H9 (cell line): ENCODE measurements around the gene EPHA10. TPM values are rescaled to one million over a fixed set of nuclear protein-coding genes. Genes with fewer than 3 reads are reported as not detected.
A peak's percentile ranks its signal among the peaks of the same experiment; 100 is the strongest.

Experiments used
- DNase-seq: peaks from one replicate; pipeline ENCODE4 v3.0.0-alpha.2; 2017
- H2AFZ ChIP-seq: one replicate; pipeline ENCODE4 v1.6.1; 2013; ENCODE audit warnings: mild to moderate bottlenecking, low read length, control low read depth, moderate library complexity
- H2AK5ac ChIP-seq: 2 replicates; pipeline ENCODE4 v1.6.1; 2013; ENCODE audit warnings: low read length, control low read depth, mixed read lengths; ENCODE audit not compliant: insufficient read length
- H2BK120ac ChIP-seq: one replicate; pipeline ENCODE4 v1.6.1; 2013; ENCODE audit warnings: low read depth, mild to moderate bottlenecking, low read length, control low read depth, inconsistent platforms; ENCODE audit not compliant: poor library complexity, severe bottlenecking
- H2BK12ac ChIP-seq: 2 replicates; pipeline ENCODE4 v1.6.1; 2013; ENCODE audit warnings: low read length, control low read depth, mixed read lengths, low read depth; ENCODE audit not compliant: insufficient read length
- H2BK15ac ChIP-seq: 2 replicates; pipeline ENCODE4 v1.6.1; 2013; ENCODE audit warnings: low read depth, low read length, control low read depth
- H2BK20ac ChIP-seq: one replicate; pipeline ENCODE4 v1.6.1; 2013; ENCODE audit warnings: low read depth, mild to moderate bottlenecking, low read length, control low read depth, inconsistent platforms; ENCODE audit not compliant: poor library complexity, severe bottlenecking
- H2BK5ac ChIP-seq: 2 replicates; pipeline ENCODE4 v1.6.1; 2013; ENCODE audit warnings: low read length, control low read depth, mixed read lengths; ENCODE audit not compliant: insufficient read length
- H3K14ac ChIP-seq: 2 replicates; pipeline ENCODE4 v1.6.1; 2013; ENCODE audit warnings: low read length, control low read depth; ENCODE audit not compliant: insufficient read depth
- H3K18ac ChIP-seq: 2 replicates; pipeline ENCODE4 v1.6.1; 2013; ENCODE audit warnings: low read depth, mild to moderate bottlenecking, mixed read lengths, low read length, control low read depth; ENCODE audit not compliant: insufficient read length
- H3K23ac ChIP-seq: 2 replicates; pipeline ENCODE4 v1.6.1; 2013; ENCODE audit warnings: low read length, control low read depth, mixed read lengths, low read depth; ENCODE audit not compliant: insufficient read length
- H3K23me2 ChIP-seq: 2 replicates; pipeline ENCODE4 v1.6.1; 2013; ENCODE audit warnings: low read depth, mild to moderate bottlenecking, mixed read lengths, low read length, control low read depth; ENCODE audit not compliant: insufficient read length, poor library complexity, severe bottlenecking
- H3K27ac ChIP-seq: 2 replicates; pipeline ENCODE4 v1.5.1; 2013; ENCODE audit warnings: low read length, control low read depth, mixed read lengths, low read depth; ENCODE audit not compliant: insufficient read length
- H3K27me3 ChIP-seq: 2 replicates; pipeline ENCODE4 v1.6.1; 2013; ENCODE audit warnings: low read length, control low read depth, inconsistent platforms; ENCODE audit not compliant: insufficient read depth
- H3K4ac ChIP-seq: 2 replicates; pipeline ENCODE4 v1.6.1; 2013; ENCODE audit warnings: low read depth, mild to moderate bottlenecking, control low read depth, inconsistent platforms, low read length, moderate library complexity
- H3K4me1 ChIP-seq: 2 replicates; pipeline ENCODE4 v1.6.1; 2013; ENCODE audit warnings: low read length, control low read depth, inconsistent platforms; ENCODE audit not compliant: insufficient read depth
- H3K4me2 ChIP-seq: 2 replicates; pipeline ENCODE4 v1.6.1; 2013; ENCODE audit warnings: low read length, control low read depth, mixed read lengths; ENCODE audit not compliant: insufficient read length, insufficient read depth
- H3K56ac ChIP-seq: 2 replicates; pipeline ENCODE4 v1.6.1; 2013; ENCODE audit warnings: low read depth, mild to moderate bottlenecking, mixed read lengths, low read length, control low read depth; ENCODE audit not compliant: insufficient read length
- H3K79me1 ChIP-seq: 2 replicates; pipeline ENCODE4 v1.6.1; 2013; ENCODE audit warnings: low read depth, mild to moderate bottlenecking, moderate library complexity, low read length, control low read depth, inconsistent platforms; ENCODE audit not compliant: insufficient read depth, poor library complexity, severe bottlenecking
- H3K79me2 ChIP-seq: 2 replicates; pipeline ENCODE4 v1.6.1; 2013; ENCODE audit warnings: low read length, control low read depth, inconsistent platforms; ENCODE audit not compliant: insufficient read depth
- H3K9ac ChIP-seq: 2 replicates; pipeline ENCODE4 v1.6.1; 2013; ENCODE audit warnings: low read length, control low read depth, mixed read lengths; ENCODE audit not compliant: insufficient read length; ENCODE audit errors: extremely low read depth
- H3K9me3 ChIP-seq: one replicate; pipeline ENCODE4 v1.6.1; 2013; ENCODE audit warnings: low read depth, low read length, inconsistent platforms; ENCODE audit not compliant: control insufficient read depth
- H3T11ph ChIP-seq: one replicate; pipeline ENCODE4 v1.6.1; 2013; ENCODE audit warnings: mild to moderate bottlenecking, low read length, control low read depth, inconsistent platforms
- H4K20me1 ChIP-seq: one replicate; pipeline ENCODE4 v1.6.1; 2013; ENCODE audit not compliant: control insufficient read depth, insufficient read length, insufficient read depth
- H4K5ac ChIP-seq: 2 replicates; pipeline ENCODE4 v1.6.1; 2013; ENCODE audit warnings: low read depth, mild to moderate bottlenecking, mixed read lengths, low read length, control low read depth; ENCODE audit not compliant: insufficient read length
- H4K8ac ChIP-seq: replicated peaks from 2 replicates; pipeline ENCODE4 v1.6.1; 2013; ENCODE audit warnings: low read length, control low read depth, mixed read lengths, low read depth; ENCODE audit not compliant: insufficient read length
- H4K91ac ChIP-seq: 2 replicates; pipeline ENCODE4 v1.6.1; 2013; ENCODE audit warnings: low read depth, mild to moderate bottlenecking, moderate library complexity, mixed read lengths, low read length, control low read depth; ENCODE audit not compliant: insufficient read length
- H3K27ac Mint-ChIP-seq, 3 experiments: 2 replicates in 2 of 3; 3 replicates in 1 of 3; pipeline ENCODE4 v1.8.0; 2020 to 2021; ENCODE audit warnings: mixed read lengths in 3 of 3, mild to moderate bottlenecking in 1 of 3, moderate library complexity in 1 of 3
- H3K27me3 Mint-ChIP-seq: 2 replicates; pipeline ENCODE4 v1.8.0; 2021; ENCODE audit warnings: low read depth, mild to moderate bottlenecking, moderate library complexity, mixed read lengths
- H3K36me3 Mint-ChIP-seq, 3 experiments: 2 replicates in 2 of 3; 3 replicates in 1 of 3; pipeline ENCODE4 v1.8.0; 2020 to 2021; ENCODE audit warnings: low read depth in 3 of 3, mixed read lengths in 3 of 3; ENCODE audit not compliant: insufficient read depth in 1 of 3
- H3K4me1 Mint-ChIP-seq, 2 experiments: 2 replicates each; pipeline ENCODE4 v1.8.0; 2020; ENCODE audit warnings: mixed read lengths in 2 of 2
- H3K4me3 Mint-ChIP-seq, 2 experiments: 2 replicates in 1 of 2; 3 replicates in 1 of 2; pipeline ENCODE4 v1.8.0; 2020 to 2021; ENCODE audit warnings: mild to moderate bottlenecking in 2 of 2, mixed read lengths in 2 of 2, moderate library complexity in 1 of 2
- H3K9me3 Mint-ChIP-seq, 2 experiments: 2 replicates in 1 of 2; 3 replicates in 1 of 2; pipeline ENCODE4 v1.8.0; 2020; ENCODE audit warnings: mild to moderate bottlenecking in 2 of 2, mixed read lengths in 2 of 2, moderate library complexity in 1 of 2
- CTCF ChIP-seq: fragments of 200-600 bp; sonication (generic); conservative IDR thresholded peaks from 3 replicates; pipeline ENCODE4 v1.8.0; 2021; ENCODE audit warnings: antibody characterized with exemption, mild to moderate bottlenecking
- WGBS: extraction: QIAGEN DNeasy Blood & Tissue Kit; methylation state at CpG from one replicate; pipeline ENCODE4 v1.1.7; 2013; ENCODE audit warnings: missing lambda C conversion rate, low lambda C conversion rate, mixed read lengths; ENCODE audit not compliant: insufficient read length; ENCODE audit errors: extremely low coverage; 5-methylcytosine and 5-hydroxymethylcytosine counted together
- total RNA-seq: library from RNA; stranded (reverse); gene quantifications from 2 replicates; pipeline ENCODE4 v1.2.1, GENCODE V29; 2021

The EPHA10 gene
- total RNA-seq, 1 experiment from 2014 or later = 0.96 TPM

DNA sequence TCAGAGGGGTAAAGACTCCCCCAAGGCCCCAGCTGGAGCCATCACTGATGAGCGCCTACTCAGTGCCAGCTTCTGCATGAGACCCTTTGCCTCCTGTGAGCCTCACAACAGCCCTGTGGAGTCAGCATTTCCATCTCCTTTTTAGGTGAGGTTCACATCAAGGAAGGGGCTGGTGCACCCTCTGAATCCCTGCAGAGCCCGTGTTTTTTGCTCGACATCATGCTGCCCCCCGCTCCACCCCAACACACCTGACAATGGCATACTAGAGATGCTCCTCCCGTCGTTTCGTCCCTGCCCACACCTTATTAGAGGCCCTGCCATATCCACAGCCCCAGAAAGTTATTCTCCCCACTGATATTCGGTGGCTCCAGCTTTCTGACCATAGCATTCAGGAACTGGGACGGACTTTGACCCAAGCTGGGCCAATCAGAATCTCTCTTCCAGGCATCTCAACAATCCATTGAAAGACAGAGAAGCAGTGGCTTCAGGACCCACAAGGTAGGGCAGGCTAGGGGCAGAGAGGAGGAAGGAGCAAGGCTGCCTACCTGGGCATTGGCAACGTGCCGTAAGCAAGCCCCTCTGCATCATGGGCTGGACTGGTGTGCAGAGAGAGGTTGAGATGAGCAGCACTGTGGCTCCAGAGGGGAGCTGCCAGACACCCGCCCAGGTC, 32.7 kb downstream of the EPHA10 start:
- Histone ChIP-seq H3K23ac (no peak overlapping the region), H2BK15ac (no peak overlapping the region), H2BK120ac (no peak overlapping the region), H2AFZ (no peak overlapping the region), H2BK20ac (no peak overlapping the region), H3K79me1 (no peaks in the 10 kb centered on the region), H4K5ac (no peak overlapping the region), H2AK5ac (no peak overlapping the region), H3K18ac (peak overlapping the region; percentile 35), H4K20me1 (no peaks in the 10 kb centered on the region), H2BK5ac (no peak overlapping the region), H2BK12ac (no peak overlapping the region), H4K91ac (no peak overlapping the region), H3K79me2 (no peaks in the 10 kb centered on the region), H3T11ph (no peak overlapping the region), H3K27ac (no peak overlapping the region), H3K23me2 (peaks cover 4% of the 10 kb centered on the region), H3K4ac (no peak overlapping the region), H4K8ac (no peak overlapping the region), H3K14ac (peak overlapping the region; percentile 32; the same call in 1 of the 2 replicates), H3K56ac (no peak overlapping the region), H3K9me3 (no peaks in the 10 kb centered on the region), H3K4me1 (no peaks in the 10 kb centered on the region), H3K9ac (no peak overlapping the region), H3K4me2 (no peak overlapping the region), H3K27me3 (no peaks in the 10 kb centered on the region)
- Mint-ChIP-seq H3K27me3 (peaks cover 55% of the 10 kb centered on the region), H3K9me3 (no peaks in the 10 kb centered on the region), H3K27ac (no peak overlapping the region; a peak in 1 of 7 replicates), H3K36me3 (no peaks in the 10 kb centered on the region; a peak in 1 of 7 replicates), H3K4me1 (peaks cover 6 to 9% of the 10 kb centered on the region in 2 experiments; a peak in 2 of 4 replicates), H3K4me3 (no peak overlapping the region)
- no CpG with 5 or more reads among the region's 12 CpGs for whole genome bisulfite sequencing
- DNase-seq = no peak
- TF ChIP-seq CTCF = no peak
